Gastrocnemius medialis (tissue), 4 donors: ENCODE data around the gene PPP2R1B. TPM values are rescaled to one million over a fixed set of nuclear protein-coding genes. Genes with fewer than 3 reads are reported as not detected.

Source experiments
- ATAC-seq, 2 donors: fragments of 150-250 bp; one replicate each; pipeline ENCODE4 v1.9.1; 2016
- DNase-seq, 2 donors: peaks; one replicate each; pipeline ENCODE4 v3.0.0-alpha.2; 2019
- H3K27ac ChIP-seq, 4 donors: fragments of 200-600 bp; sonication (generic); 1 replicate in 1 of 4; 2 replicates in 3 of 4; pipeline ENCODE4 v1.5.1; 2016 to 2018; ENCODE audit warnings: mild to moderate bottlenecking in 2 of 4, moderate library complexity in 1 of 4
- H3K27me3 ChIP-seq, 3 donors: fragments of 200-600 bp; sonication (generic) in 2 of 3; 1 replicate in 1 of 3; 2 replicates in 2 of 3; pipeline versions ENCODE4 v1.5.1 to v1.6.0; 2016 to 2019; ENCODE audit warnings: mild to moderate bottlenecking in 1 of 3, moderate library complexity in 1 of 3
- H3K36me3 ChIP-seq, 2 donors: fragments of 200-600 bp; sonication (generic) in 1 of 2; one replicate each; pipeline ENCODE4 v1.5.1; 2017 to 2018
- H3K4me1 ChIP-seq, 2 donors: fragments of 200-600 bp; sonication (generic) in 1 of 2; one replicate each; pipeline ENCODE4 v1.5.1; 2016 to 2017; ENCODE audit warnings: mild to moderate bottlenecking in 2 of 2
- H3K4me3 ChIP-seq, 4 donors: fragments of 200-600 bp; sonication (generic) in 3 of 4; 1 replicate in 1 of 4; 2 replicates in 3 of 4; pipeline ENCODE4 v1.5.1; 2016 to 2019; ENCODE audit warnings: mild to moderate bottlenecking in 2 of 4
- H3K9me3 ChIP-seq, 3 donors: fragments of 200-600 bp; sonication (generic) in 2 of 3; 1 replicate in 1 of 3; 2 replicates in 2 of 3; pipeline ENCODE4 v1.5.1; 2016 to 2019
- CTCF ChIP-seq, 5 experiments: fragments of 450-650 bp in 3 of 5; fragments of 200-600 bp in 2 of 5; sonication (generic) in 2 of 5; IDR thresholded peaks in 4 of 5; conservative IDR thresholded peaks in 1 of 5; 1 replicate in 4 of 5; 2 replicates in 1 of 5; pipeline ENCODE4 v1.5.1; 2016 to 2019; ENCODE audit warnings: antibody characterized with exemption in 5 of 5, mild to moderate bottlenecking in 3 of 5, moderate library complexity in 3 of 5
- POLR2A ChIP-seq, 2 donors: fragments of 450-650 bp; IDR thresholded peaks; one replicate each; pipeline ENCODE4 v1.6.1; 2017; ENCODE audit warnings: antibody characterized with exemption in 2 of 2, mild to moderate bottlenecking in 2 of 2, moderate library complexity in 2 of 2
- in situ Hi-C, 4 donors: fragments of 200-750 bp; cut with MboI; loops; one replicate each; pipeline versions ENCODE4 v1.15.0 to v1.8.0; 2017; ENCODE audit warnings: low sequenced_read_pairs in 4 of 4
- intact Hi-C: fragments of 100-400 bp; cut with DNase I; formaldehyde crosslinking; loops from one replicate; pipeline ENCODE4 v1.15.1; 2023; ENCODE audit warnings: low total_unique reads
- total RNA-seq, 4 donors: library from RNA; depleted of rRNA; stranded (reverse); fragments of >200 nt; gene quantifications; one replicate each; pipeline versions ENCODE4 v1.1.0 to v1.2.3, GENCODE V29; 2016

PPP2R1B gene
- total RNA-seq, 4 donors from 2014 or later: 7.3 to 16.0 (median 9.4) TPM

- TF ChIP-seq CTCF (IDR thresholded peaks at IDR 0.05 in 4 of 5, conservative IDR thresholded peaks at IDR 0.05 in 1 of 5): no peak
- TF ChIP-seq POLR2A (IDR thresholded peaks at IDR 0.05): no peak
- Histone ChIP-seq H3K27ac (no peak overlapping the region), H3K27me3 (no peaks in the 10 kb centered on the region), H3K4me3 (no peak overlapping the region), H3K4me1 (peaks cover 0 to 8% of the 10 kb centered on the region in 2 donors), H3K36me3 (peaks cover 0 to 10% of the 10 kb centered on the region in 2 donors), H3K9me3 (no peaks in the 10 kb centered on the region)
- intact Hi-C loops: no loop called here
- in situ Hi-C loops: no loop called here
- ATAC-seq (no peak), DNase-seq (no peak)
Measured at GRCh38 chr11:111812211-111812610, 46.0 kb upstream of the PPP2R1B start.

GRCh38 chr11:111811445-111811844, 45.3 kb upstream of the PPP2R1B start:
- in situ Hi-C loops: no loop called here
- ATAC-seq: no peak
- no peak for DNase-seq
- intact Hi-C loops: no loop called here
- Histone ChIP-seq H3K9me3 (no peaks in the 10 kb centered on the region), H3K36me3 (peaks cover 0 to 17% of the 10 kb centered on the region in 2 donors), H3K27me3 (no peaks in the 10 kb centered on the region), H3K4me1 (peaks cover 0 to 8% of the 10 kb centered on the region in 2 donors), H3K27ac (no peak overlapping the region), H3K4me3 (no peak overlapping the region)
- TF ChIP-seq CTCF (IDR thresholded peaks at IDR 0.05 in 4 of 5, conservative IDR thresholded peaks at IDR 0.05 in 1 of 5) (no peak), POLR2A (IDR thresholded peaks at IDR 0.05) (no peak)

GRCh38 chr11:111808834-111809233, 42.6 kb upstream of the PPP2R1B start:
- no peaks in the 10 kb centered on the region for H3K27me3 ChIP-seq
- H3K27ac ChIP-seq: no peak overlapping the region
- in situ Hi-C loops (no loop called here), intact Hi-C loops (no loop called here)
- no peak overlapping the region for H3K4me3 ChIP-seq
- TF ChIP-seq CTCF (IDR thresholded peaks at IDR 0.05 in 4 of 5, conservative IDR thresholded peaks at IDR 0.05 in 1 of 5): no peak
- TF ChIP-seq POLR2A (IDR thresholded peaks at IDR 0.05): no peak
- H3K36me3 ChIP-seq: peaks cover 0 to 33% of the 10 kb centered on the region in 2 donors
- DNase-seq (no peak), ATAC-seq (no peak)
- H3K4me1 ChIP-seq: no peaks in the 10 kb centered on the region
- no peaks in the 10 kb centered on the region for H3K9me3 ChIP-seq

GRCh38 chr11:111808063-111808588, 41.9 kb upstream of the PPP2R1B start:
- Histone ChIP-seq H3K27ac (no peak overlapping the region), H3K9me3 (no peaks in the 10 kb centered on the region), H3K4me3 (no peak overlapping the region), H3K4me1 (no peaks in the 10 kb centered on the region), H3K36me3 (peaks cover 0 to 33% of the 10 kb centered on the region in 2 donors), H3K27me3 (no peaks in the 10 kb centered on the region)
- TF ChIP-seq CTCF (IDR thresholded peaks at IDR 0.05 in 4 of 5, conservative IDR thresholded peaks at IDR 0.05 in 1 of 5): no peak
- no peak for TF ChIP-seq POLR2A (IDR thresholded peaks at IDR 0.05)
- intact Hi-C loops: no loop called here
- ATAC-seq (no peak), DNase-seq (no peak)
- in situ Hi-C loops: no loop called here

GRCh38 chr11:111807076-111807475, 40.9 kb upstream of the PPP2R1B start:
- in situ Hi-C loops: no loop called here
- intact Hi-C loops: no loop called here
- Histone ChIP-seq H3K4me1 (no peaks in the 10 kb centered on the region), H3K36me3 (peaks cover 0 to 33% of the 10 kb centered on the region in 2 donors), H3K4me3 (no peak overlapping the region), H3K27ac (no peak overlapping the region), H3K9me3 (no peaks in the 10 kb centered on the region), H3K27me3 (no peaks in the 10 kb centered on the region)
- no peak for TF ChIP-seq POLR2A (IDR thresholded peaks at IDR 0.05)
- no peak for TF ChIP-seq CTCF (IDR thresholded peaks at IDR 0.05 in 4 of 5, conservative IDR thresholded peaks at IDR 0.05 in 1 of 5)
- DNase-seq: no peak
- no peak for ATAC-seq
